Kidney epithelial cell (primary cell): ENCODE data around the gene PTPRE. TPM values are rescaled to one million over a fixed set of nuclear protein-coding genes. Genes with fewer than 3 reads are reported as not detected.
A peak's percentile ranks its signal among the peaks of the same experiment; 100 is the strongest.

Experiments used
- DNase-seq: peaks from one replicate; pipeline ENCODE4 v3.0.0-alpha.2; 2010; ENCODE audit warnings: low read depth
- H3K27me3 ChIP-seq: 2 replicates; pipeline ENCODE4 v1.6.0; 2011; ENCODE audit warnings: low read length; ENCODE audit not compliant: control insufficient read depth, insufficient read depth
- H3K36me3 ChIP-seq: 2 replicates; pipeline ENCODE4 v1.5.1; 2011; ENCODE audit warnings: low read length; ENCODE audit not compliant: control insufficient read depth, insufficient read depth
- H3K4me3 ChIP-seq: 2 replicates; pipeline ENCODE4 v1.5.1; 2011; ENCODE audit warnings: low read depth, mild to moderate bottlenecking, control low read depth, low read length
- total RNA-seq: library from RNA; depleted of rRNA; stranded (reverse); fragments of >200 nt; gene quantifications from 2 replicates; pipeline ENCODE4 v1.2.3, GENCODE V29; 2015
- TF ChIP-seq, protein P1 (sequence below): IDR thresholded peaks from 2 replicates; pipeline ENCODE4 v1.5.1; 2011; ENCODE audit warnings: mild to moderate bottlenecking, moderate library complexity, low read length, control low read depth, inconsistent platforms; ENCODE audit not compliant: insufficient read depth, poor library complexity, severe bottlenecking

Gene PTPRE, protein sequence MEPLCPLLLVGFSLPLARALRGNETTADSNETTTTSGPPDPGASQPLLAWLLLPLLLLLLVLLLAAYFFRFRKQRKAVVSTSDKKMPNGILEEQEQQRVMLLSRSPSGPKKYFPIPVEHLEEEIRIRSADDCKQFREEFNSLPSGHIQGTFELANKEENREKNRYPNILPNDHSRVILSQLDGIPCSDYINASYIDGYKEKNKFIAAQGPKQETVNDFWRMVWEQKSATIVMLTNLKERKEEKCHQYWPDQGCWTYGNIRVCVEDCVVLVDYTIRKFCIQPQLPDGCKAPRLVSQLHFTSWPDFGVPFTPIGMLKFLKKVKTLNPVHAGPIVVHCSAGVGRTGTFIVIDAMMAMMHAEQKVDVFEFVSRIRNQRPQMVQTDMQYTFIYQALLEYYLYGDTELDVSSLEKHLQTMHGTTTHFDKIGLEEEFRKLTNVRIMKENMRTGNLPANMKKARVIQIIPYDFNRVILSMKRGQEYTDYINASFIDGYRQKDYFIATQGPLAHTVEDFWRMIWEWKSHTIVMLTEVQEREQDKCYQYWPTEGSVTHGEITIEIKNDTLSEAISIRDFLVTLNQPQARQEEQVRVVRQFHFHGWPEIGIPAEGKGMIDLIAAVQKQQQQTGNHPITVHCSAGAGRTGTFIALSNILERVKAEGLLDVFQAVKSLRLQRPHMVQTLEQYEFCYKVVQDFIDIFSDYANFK
- total RNA-seq, result 10.3 and 12.7 TPM in 2 replicates

DNA sequence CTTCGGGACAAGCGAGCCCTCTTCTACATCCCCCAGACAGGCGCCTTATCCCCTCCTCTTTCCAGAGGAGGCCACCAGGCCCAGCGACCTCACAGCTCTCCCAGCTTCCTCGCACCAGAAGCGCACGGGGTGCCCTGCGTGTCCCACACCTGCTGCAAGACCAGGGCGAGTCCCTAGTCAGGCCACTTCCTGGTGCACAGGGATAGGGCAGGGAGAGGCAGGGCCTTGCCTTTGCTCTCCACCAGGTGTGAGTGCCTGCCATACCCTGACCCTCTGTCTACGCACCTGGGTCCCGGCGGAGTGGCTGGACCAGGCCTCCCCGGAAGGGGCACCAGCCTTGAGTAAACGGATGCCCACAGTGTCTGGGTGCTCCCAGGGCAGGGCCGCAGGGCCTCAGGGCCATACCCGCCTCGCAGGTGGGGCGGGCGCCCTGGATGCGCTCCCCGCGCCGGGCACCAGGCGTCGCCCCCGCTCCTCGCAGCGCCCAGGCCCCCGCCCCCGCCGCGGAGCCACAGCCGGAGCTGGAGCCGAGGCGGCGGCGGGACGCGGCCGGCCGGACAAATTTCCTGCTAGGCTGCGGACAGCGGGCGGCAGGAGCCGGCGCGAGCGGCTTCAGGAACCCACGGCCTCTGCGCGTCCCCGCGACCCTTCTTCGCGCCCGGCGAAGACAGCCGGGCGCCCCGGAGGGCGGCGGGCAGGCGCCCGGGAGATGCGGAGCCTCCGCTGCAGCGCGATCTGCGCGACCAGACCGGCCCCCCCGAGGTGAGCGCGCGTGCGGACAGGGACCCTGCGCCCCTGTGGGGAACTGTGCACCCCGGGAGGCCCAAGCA is at the start of gene PTPRE:
TSS of gene PTPRE (plus strand) at position 556 of the 830 bp plus-strand sequence. CDS start 133,779 bp downstream, outside the sequence.
- TF ChIP-seq, protein P1, sequence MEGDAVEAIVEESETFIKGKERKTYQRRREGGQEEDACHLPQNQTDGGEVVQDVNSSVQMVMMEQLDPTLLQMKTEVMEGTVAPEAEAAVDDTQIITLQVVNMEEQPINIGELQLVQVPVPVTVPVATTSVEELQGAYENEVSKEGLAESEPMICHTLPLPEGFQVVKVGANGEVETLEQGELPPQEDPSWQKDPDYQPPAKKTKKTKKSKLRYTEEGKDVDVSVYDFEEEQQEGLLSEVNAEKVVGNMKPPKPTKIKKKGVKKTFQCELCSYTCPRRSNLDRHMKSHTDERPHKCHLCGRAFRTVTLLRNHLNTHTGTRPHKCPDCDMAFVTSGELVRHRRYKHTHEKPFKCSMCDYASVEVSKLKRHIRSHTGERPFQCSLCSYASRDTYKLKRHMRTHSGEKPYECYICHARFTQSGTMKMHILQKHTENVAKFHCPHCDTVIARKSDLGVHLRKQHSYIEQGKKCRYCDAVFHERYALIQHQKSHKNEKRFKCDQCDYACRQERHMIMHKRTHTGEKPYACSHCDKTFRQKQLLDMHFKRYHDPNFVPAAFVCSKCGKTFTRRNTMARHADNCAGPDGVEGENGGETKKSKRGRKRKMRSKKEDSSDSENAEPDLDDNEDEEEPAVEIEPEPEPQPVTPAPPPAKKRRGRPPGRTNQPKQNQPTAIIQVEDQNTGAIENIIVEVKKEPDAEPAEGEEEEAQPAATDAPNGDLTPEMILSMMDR, result peak; percentile 22
- no peak for DNase-seq
- Histone ChIP-seq H3K27me3 (no peaks in the 10 kb centered on the region), H3K36me3 (no peaks in the 10 kb centered on the region), H3K4me3 (peak within 1 kb of the TSS; percentile 62)

DNA sequence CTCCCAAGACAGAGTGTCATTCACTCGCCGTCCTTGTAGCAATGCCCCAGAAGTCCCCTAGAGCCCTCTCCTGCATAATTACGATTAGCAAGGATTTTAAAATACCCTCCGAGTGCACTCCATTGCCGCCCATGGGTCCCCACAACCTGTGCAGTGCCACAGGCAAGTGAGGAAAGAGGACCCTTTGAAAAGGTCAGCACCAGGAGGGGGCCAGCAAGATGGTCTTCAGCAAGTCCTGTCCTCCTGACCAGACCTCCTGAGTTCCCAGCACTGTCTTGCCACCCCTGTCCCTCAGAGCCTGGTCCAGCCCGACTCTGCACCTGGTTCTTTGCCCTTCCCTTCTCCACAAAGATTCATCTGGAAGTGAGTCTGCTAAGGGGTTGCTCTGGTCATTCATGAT is 46.3 kb upstream of the PTPRE start:
- Histone ChIP-seq H3K36me3 (no peaks in the 10 kb centered on the region), H3K27me3 (no peaks in the 10 kb centered on the region), H3K4me3 (no peak overlapping the region)
- TF ChIP-seq, protein P1, result no peak
- no peak for DNase-seq

GRCh38 chr10:127863231-127863825 is 43.6 kb upstream of the PTPRE start:
- no peak overlapping the region for H3K4me3 ChIP-seq
- TF ChIP-seq, protein P1, result no peak
- H3K27me3 ChIP-seq, result no peaks in the 10 kb centered on the region
- no peaks in the 10 kb centered on the region for H3K36me3 ChIP-seq
- no peak for DNase-seq

GRCh38 chr10:127866276-127867013 is 40.5 kb upstream of the PTPRE start:
- H3K36me3 ChIP-seq, result no peaks in the 10 kb centered on the region
- DNase-seq, result no peak
- TF ChIP-seq, protein P1, result no peak
- H3K4me3 ChIP-seq, result no peak overlapping the region
- no peaks in the 10 kb centered on the region for H3K27me3 ChIP-seq

DNA sequence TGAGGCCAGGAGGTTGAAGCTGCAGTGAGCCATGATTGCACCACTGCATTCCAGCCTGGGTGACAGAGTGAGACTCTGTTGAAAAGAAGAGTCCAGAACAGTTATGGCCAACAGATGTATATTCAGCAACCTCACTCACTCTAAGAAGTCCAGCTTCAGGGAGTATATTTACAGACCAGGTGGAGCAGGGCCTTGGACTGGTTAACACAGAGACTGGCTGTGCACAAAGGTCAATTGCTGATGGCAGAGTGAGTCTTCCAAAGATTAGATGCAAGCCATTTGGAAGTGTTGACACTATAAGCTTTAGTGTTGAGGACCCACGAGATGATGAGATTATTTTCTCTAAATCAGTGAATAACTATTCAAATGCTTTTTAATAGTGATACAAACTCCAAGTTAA is 39.1 kb upstream of the PTPRE start:
- no peak overlapping the region for H3K4me3 ChIP-seq
- peaks cover 3% of the 10 kb centered on the region for H3K27me3 ChIP-seq
- H3K36me3 ChIP-seq, result no peaks in the 10 kb centered on the region
- DNase-seq, result no peak
- TF ChIP-seq, protein P1, result no peak
